HG02885 (cell line): Measurements from ENCODE around the gene PRR16.
"Not testable (repeated sequence)": the region's sequence is repeated elsewhere in the genome, so short reads cannot be mapped to it uniquely, and the experiment has no call there.

Experiments used
- ATAC-seq: cut with Tn5 transposase; IDR thresholded peaks from one replicate; pipeline ENCODE4 v1.9.1; 2021; ENCODE audit warnings: mild to moderate bottlenecking; ENCODE audit not compliant: unreplicated experiment, poor library complexity

Gene PRR16

GRCh38 chr5:120463991-120464626, at the start of gene PRR16:
Gene PRR16, plus strand, starts transcription at chr5:120464300.
- ATAC-seq = peak; percentile 87

DNA sequence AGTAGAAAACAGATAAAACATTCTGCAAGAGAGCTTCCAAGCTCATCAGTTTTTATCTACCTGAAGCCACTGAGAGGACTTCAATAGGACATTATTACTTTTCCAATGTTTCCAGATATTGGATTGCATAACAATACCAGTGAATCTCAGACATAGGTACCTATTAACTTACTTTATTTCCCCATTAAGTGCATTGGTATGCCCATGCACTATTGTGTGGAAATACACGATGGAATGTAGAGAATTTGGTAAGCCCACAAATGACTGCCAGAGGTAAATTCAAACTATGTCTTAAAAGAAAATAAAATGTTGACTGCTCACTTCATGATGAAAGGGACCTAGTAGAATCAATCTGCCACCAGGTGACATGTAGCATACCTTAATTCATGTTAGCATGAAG, 48.1 kb upstream of the PRR16 start:
- no peak for ATAC-seq

DNA sequence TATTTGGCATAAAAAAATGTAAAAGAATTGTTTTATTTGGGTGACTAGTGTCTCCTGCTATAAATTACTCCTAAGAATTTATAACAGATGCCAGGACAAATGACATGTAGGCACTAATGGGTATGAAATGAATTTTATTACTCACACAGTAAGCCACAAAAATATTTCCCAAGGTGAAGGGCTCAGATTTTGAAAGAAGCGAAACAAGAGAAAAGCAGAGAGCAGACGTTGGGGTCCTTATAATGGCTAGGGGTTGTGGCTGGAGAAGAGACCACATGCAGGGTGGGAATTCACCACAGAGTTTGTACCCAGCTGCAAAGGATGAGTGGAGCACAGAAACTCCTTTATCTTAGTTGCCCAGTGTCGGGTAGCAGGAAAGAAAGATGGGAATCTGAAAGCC, 45.0 kb upstream of the PRR16 start:
- no peak for ATAC-seq

DNA sequence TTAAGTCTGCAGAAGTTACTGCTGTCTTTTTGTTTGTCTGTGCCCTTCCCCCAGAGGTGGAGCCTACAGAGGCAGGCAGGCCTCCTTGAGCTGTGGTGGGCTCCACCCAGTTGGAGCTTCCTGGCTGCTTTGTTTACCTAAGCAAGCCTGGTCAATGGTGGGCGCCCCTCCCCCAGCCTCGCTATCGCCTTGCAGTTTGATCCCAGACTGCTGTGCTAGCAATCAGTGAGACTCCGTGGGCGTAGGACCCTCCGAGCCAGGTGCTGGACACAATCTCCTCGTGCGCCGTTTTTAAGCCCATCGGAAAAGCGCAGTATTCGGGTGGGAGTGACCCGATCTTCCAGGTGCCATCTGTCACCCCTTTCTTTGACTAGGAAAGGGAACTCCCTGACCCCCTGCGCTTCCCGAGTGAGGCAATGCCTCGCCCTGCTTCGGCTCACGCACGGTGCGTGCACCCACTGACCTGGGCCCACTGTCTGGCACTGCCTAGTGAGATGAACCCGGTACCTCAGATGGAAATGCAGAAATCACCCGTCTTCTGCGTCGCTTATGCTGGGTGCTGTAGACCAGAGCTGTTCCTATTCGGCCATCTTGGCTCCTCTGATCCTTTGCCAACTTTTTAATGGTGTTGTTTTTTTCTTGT, 37.3 kb upstream of the PRR16 start:
- not testable (repeated sequence) for ATAC-seq

GRCh38 chr5:120430572-120430971, 33.5 kb upstream of the PRR16 start:
- ATAC-seq = no peak

- no peak for ATAC-seq
Measured at GRCh38 chr5:120432861-120433260, 31.2 kb upstream of the PRR16 start.

DNA sequence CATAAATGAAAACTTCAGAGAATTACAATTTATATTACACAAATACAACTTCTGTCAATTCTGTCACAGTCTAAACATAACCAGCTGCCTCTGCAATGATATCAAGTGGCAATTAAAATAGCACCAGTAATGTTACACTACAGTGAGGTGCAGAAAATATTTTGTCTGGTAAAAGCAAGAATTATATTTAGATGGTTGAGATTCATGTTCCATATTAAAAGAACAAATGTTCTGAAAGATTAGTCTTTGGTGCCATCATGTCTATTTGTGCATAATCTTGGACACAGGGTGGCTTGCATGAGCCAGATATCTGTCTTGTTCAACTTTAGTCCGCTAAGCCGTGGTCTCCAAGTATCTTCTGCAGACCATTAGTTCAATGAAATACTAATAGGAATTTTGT, 29.0 kb upstream of the PRR16 start:
- no peak for ATAC-seq

DNA sequence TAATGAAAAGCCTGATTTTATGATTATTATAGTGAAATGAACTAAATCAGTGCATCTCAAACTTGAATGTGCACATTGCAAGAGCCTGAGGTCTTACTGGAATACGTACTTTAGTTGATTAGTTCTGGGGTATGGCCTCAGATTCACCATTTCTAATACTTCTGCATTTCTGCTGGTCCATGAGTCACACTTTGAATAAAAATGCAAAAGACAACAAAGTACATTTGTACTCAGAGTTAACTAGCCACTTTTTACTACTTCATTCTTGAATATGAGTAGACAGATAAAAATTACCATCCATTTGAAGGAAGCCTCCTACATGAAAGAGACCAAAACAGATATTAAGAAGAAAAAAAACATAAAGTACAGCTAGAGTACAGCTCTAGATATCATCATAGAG, 27.1 kb upstream of the PRR16 start:
- no peak for ATAC-seq

DNA sequence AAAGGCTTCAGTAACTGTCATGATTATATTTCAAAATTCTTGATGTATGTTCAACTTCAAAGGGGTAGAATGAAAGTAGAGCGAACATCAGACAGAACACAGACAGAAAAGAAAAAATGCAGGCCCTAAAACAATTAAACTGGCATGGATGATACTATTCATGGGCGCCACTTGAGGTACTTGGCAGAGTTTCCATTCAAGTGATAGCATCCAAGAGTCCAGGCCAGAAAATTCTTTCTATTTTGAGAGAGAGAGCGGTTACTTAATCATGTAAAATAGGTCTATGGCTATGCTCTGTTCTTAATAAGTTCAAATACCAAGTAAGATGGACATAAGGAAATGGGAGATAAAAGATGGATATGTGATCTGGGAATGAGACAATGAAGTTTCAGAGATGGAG, 21.4 kb upstream of the PRR16 start:
- ATAC-seq = no peak

DNA sequence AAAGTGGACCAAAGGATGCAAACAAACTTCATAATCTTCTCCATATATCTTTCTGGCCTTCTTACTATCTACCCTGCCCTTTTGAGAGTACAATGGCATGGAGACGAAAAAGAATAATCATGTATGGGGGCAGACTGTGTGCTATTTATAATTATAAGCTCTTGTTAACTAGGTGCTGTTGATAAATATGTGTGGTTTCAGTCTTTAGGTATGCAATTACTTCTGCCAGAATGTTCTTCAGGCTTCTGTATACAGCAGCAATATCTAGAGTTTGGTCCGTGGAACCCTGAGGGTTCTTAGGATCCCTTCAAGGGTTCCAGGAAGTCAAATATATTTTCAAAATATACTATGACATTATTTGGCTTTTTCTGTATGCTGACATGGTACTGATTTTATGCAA, 20.5 kb upstream of the PRR16 start:
- no peak for ATAC-seq

DNA sequence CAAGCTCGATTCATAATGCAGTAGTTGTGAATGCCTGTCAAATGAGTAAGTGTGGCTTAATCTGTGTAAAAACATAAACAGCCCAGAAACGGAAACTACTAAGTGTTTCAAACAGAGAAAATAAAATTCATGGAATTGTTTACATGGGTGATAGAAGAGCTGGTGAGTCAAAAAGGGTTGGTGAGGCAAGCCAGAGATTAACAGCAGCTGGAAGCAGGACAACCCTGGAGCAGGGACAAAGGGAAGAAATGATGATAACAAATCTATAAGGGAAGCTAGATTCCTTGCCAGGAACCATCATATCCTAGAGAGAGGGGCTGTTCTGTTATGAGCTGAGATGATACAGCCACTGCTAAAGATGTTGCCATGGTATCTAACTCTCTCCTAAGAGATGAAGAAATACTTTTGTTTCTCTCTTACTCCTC, 18.0 kb upstream of the PRR16 start:
- no peak for ATAC-seq

- no peak for ATAC-seq
Measured at GRCh38 chr5:120446901-120447300, 17.2 kb upstream of the PRR16 start.

GRCh38 chr5:120447706-120448239, 16.3 kb upstream of the PRR16 start:
- no peak for ATAC-seq

DNA sequence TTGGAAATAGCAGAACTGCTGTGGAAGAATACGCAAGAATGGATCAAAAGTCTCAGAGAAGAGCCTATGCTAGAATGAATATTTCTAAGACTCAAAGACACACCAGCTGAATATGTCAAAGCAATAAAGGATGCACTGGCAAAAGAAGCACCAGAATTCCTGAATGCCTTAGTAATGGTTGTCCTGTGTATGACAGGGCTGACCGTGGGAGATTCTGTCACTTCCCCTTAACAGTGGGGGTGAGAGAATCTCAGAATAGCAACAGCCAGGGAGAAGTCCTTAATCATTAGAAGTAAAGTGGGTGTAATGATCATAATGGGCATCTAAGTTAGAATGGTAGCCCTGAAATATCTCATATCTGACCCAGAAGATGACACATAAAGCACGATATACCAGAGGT, 14.6 kb upstream of the PRR16 start:
- no peak for ATAC-seq

GRCh38 chr5:120450910-120451309, 13.2 kb upstream of the PRR16 start:
- no peak for ATAC-seq

DNA sequence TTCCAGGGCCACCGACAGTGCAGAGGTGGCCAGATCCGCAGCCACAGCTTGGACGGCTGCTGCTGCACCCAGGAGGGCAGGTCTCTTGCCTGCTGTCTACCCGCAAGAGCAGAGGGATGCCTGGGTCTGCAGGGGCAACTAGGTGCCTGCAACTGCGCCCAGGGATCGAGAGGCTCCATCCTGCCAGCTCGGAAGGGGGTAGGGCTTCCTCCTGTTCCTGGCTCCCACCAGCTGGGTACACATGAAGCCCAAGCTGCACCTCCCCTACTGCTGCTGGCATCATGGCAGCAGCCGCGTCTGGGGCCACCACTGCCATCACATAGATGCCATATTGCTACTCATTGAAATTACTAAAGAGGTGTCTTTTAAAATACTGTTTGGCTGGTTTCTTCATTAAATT, 12.7 kb upstream of the PRR16 start:
- no peak for ATAC-seq

DNA sequence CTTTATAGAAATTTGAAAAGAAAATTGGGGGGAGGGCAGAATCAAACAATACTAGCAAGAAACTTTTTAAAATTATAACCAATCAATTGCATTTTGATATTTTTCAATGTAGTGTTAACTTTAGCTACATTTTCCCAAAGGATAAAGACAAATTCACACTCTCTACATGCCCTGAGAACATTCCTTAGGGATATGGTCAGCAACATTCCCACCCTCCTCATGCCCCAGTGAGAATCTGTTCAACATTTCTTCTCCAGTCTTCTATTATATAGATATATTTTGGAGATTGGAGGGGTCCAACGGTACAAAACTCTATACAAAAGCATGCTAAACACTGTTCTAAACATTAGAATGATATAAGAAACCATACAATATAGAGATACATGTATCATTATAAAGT, 11.6 kb upstream of the PRR16 start:
- no peak for ATAC-seq

GRCh38 chr5:120454094-120454798, 9.9 kb upstream of the PRR16 start:
- no peak for ATAC-seq

DNA sequence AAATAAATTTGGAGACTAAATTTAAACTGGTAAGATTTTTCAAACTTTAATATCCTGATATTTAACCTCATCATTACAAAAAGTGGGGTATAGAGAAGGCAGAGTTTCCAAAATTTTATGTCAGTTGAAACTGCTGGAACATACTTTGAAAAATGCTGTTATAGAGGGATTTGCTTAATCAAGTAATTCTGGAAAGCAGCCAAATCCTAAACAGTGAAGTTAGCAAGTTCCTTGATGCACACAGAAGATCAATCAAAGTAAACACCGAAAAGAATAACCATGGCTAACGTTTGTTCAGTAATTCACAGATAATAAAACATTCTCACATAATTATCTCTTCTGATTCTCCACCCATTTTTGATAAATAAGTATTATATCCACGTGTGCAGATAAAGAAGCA, 8.1 kb upstream of the PRR16 start:
- ATAC-seq = no peak

GRCh38 chr5:120457839-120458507, 6.1 kb upstream of the PRR16 start:
- ATAC-seq = peak; percentile 89

GRCh38 chr5:120458508-120458847, 5.6 kb upstream of the PRR16 start:
- ATAC-seq = not testable (repeated sequence)
